AG10803 (cell line): ENCODE results near the gene GPR21.

Experiments used
- DNase-seq: peaks from one replicate; pipeline ENCODE4 v3.0.0; 2010; ENCODE audit warnings: low read depth
- H3K4me3 ChIP-seq: 2 replicates; pipeline ENCODE4 v1.5.1; 2011; ENCODE audit warnings: mild to moderate bottlenecking, low read length, control low read depth
- TF ChIP-seq, protein P1 (sequence below): conservative IDR thresholded peaks from 2 replicates; pipeline ENCODE4 v1.5.1; 2011; ENCODE audit warnings: mild to moderate bottlenecking, low read length, control low read depth, inconsistent platforms

GPR21 gene, protein sequence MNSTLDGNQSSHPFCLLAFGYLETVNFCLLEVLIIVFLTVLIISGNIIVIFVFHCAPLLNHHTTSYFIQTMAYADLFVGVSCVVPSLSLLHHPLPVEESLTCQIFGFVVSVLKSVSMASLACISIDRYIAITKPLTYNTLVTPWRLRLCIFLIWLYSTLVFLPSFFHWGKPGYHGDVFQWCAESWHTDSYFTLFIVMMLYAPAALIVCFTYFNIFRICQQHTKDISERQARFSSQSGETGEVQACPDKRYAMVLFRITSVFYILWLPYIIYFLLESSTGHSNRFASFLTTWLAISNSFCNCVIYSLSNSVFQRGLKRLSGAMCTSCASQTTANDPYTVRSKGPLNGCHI

DNA sequence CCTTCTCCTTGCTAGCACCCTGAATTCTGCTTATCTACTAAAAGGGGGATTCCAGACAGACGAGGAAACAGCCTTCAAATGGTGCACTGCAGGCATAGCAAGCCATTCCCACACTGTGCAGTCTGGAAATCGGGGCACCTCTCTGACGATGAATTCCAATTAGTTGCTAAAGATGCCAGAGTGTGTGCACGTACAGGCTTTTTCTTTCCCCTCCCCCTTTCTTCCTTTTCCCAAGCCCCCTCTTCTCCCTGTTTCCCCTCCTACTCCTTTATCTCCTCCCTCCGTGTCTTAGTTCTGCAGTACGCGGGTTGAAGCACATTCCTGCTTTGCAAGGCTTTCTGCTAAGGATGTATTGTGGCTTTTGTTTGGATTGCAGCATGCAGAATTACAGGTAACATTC, at the start of gene GPR21:
Gene GPR21, plus strand, starts transcription at position 316 of the 400 bp plus-strand sequence. CDS start 900 bp downstream, outside the sequence.
- no peak within 1 kb of the TSS for H3K4me3 ChIP-seq
- TF ChIP-seq, protein P1, sequence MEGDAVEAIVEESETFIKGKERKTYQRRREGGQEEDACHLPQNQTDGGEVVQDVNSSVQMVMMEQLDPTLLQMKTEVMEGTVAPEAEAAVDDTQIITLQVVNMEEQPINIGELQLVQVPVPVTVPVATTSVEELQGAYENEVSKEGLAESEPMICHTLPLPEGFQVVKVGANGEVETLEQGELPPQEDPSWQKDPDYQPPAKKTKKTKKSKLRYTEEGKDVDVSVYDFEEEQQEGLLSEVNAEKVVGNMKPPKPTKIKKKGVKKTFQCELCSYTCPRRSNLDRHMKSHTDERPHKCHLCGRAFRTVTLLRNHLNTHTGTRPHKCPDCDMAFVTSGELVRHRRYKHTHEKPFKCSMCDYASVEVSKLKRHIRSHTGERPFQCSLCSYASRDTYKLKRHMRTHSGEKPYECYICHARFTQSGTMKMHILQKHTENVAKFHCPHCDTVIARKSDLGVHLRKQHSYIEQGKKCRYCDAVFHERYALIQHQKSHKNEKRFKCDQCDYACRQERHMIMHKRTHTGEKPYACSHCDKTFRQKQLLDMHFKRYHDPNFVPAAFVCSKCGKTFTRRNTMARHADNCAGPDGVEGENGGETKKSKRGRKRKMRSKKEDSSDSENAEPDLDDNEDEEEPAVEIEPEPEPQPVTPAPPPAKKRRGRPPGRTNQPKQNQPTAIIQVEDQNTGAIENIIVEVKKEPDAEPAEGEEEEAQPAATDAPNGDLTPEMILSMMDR, result no peak
- DNase-seq, result no peak

DNA sequence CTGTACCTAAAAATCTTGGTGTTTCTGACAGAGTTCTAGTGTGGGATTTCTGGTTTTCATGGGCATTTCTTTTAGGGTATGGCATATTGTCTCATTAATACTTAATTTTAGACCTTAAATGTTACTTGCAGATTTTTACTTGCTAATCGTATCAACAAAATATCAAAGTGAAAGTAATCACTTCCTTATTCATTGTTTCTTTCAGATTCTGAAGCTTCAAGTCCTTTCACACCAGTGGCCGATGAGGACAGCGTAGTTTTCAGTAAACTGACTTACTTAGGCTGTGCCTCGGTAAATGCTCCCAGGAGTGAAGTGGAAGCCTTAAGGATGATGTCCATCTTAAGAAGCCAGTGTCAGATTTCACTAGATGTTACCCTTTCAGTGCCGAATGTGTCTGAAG, 47.5 kb upstream of the GPR21 start:
- TF ChIP-seq, protein P1, result no peak
- H3K4me3 ChIP-seq, result no peak overlapping the region
- no peak for DNase-seq

DNA sequence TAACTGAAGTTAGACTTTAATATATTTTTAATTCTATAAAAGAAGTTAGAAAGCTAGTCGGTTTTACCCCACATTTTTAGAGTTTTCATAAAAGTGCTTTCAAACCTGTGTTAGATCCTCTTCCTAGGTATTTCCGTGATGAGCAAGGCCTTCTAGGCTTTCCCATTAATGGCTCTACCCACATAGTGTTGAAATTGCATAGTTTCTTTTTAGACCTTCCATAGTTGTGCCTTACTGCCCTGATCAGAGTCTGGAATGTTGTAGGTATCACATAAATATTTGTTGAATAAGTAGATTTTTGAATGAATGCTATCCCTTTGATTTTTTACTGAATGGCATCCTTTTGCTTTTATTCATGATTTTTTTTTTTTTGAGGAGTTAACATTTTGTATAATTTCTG, 45.3 kb upstream of the GPR21 start:
- H3K4me3 ChIP-seq, result no peak overlapping the region
- TF ChIP-seq, protein P1, result no peak
- no peak for DNase-seq

DNA sequence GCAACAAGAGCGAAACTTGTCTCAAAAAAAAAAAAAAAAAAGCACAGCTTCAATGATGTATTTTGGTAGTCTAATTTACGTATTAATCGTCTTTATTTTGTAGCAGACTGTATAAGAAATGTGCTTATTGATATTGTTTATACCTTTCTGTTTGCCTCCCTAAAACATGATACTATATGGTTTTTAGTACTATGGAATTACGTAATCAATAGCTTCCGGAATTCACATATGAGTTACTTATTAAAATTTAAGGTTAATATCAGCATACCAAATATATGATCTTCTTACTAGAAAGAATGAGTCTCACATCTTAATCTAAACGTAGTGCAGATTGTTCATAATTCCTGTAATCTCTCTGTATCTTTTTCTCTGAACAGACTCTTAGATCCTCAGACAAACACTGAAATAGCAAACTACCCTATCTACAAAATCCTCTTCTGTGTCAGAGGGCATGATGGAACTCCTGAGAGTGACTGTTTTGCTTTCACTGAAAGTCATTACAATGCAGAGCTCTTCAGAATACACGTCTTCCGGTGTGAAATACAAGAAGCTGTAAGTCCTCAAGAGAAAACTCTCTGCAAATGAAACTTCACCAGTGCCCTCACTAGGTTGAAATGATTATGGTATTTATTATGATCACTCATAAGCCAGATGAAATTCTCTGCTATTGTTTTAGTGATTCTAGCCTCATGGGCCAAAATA, 44.4 kb upstream of the GPR21 start:
- no peak overlapping the region for H3K4me3 ChIP-seq
- TF ChIP-seq, protein P1, result no peak
- no peak for DNase-seq

DNA sequence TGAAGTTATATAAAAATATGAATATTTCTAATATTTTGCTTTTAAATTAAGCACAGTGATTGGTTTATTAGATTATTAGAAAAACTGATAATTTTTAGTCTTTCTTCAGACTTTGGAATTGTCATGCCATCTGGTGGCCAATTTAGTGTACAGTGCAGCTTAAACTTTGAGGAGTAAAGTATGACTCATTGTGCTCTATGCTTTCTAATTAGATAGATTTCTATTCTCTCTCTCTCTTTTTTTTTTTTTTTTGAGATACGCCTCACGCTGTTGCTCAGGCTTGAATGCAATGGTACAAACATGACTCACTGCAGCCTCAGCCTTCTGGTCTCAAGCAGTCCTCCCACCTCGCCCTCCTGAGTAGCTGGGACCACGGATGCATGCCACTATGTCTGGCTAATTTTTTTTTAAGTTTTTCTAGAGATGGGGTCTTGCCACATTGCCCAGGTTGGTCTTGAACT, 42.1 kb upstream of the GPR21 start:
- peak; percentile 93 for DNase-seq
- TF ChIP-seq, protein P1, result peak; percentile 81
- H3K4me3 ChIP-seq, result no peak overlapping the region

DNA sequence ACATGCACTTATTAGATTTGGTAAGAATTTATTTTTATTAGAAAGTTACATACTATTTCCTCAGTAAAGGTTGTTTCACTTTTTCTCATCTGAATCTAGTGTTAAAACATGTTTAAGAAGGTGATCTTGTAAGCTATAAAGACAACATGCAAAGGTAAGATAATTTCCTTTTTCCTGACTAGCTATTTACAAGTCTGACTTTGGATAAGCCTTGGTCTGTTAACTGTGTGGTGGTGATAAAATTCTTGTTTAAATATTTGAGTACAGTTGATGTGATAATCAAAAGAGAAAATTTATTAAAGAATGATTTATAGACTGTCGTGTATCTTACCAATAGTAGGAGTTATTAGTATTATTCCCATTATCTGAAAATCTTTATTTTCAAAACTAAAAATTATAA, 36.9 kb upstream of the GPR21 start:
- H3K4me3 ChIP-seq, result no peak overlapping the region
- TF ChIP-seq, protein P1, result no peak
- no peak for DNase-seq

DNA sequence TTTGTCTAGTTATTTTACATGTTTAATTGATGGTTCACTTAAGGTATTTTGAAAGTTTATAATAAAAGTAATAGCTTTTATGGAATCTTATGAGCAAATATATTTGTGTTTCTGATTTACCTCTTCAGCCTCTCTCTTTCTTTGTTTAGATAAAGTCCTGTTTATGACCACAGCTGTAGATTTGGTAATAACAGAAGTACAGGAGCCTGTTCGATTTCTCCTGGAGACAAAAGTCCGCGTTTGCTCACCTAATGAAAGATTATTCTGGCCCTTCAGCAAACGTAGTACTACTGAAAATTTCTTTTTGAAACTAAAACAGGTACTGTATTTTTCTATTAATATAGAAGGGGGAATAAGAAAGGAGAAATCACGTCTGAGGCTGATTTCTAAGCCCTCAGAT, 35.0 kb upstream of the GPR21 start:
- TF ChIP-seq, protein P1, result no peak
- DNase-seq, result no peak
- H3K4me3 ChIP-seq, result no peak overlapping the region
